Endothelial cell of umbilical vein (primary cell): Measurements from ENCODE around the gene GRM2. TPM values are rescaled to one million over a fixed set of nuclear protein-coding genes. Genes with fewer than 3 reads are reported as not detected.

Source experiments
- BruUV-seq: library from RNA; stranded (reverse); fragments of 400-500 nt; replicated peaks from 2 replicates; lab custom pipeline; 2021; lab: Mats Ljungman, UMichigan
- CTCF ChIA-PET: fragments of 300-600, 350-600 bp; sonication (Branson Sonifier 250); formaldehyde crosslinking; loops from one replicate; lab custom pipeline; 2021; ENCODE audit warnings: antibody characterized with exemption, inconsistent platforms; lab: Charles Lee
- POLR2A ChIA-PET: fragments of 300-600, 350-600 bp; sonication (Branson Sonifier 250); formaldehyde crosslinking; loops from one replicate; lab custom pipeline; 2021; ENCODE audit warnings: antibody characterized with exemption, inconsistent platforms; lab: Charles Lee
- DNase-seq: peaks from one replicate; pipeline ENCODE4 v3.0.0-alpha.2; 2011; ENCODE audit warnings: low read depth, low spot score
- FAIRE-seq: peaks from 2 replicates; lab custom pipeline; 2011; peaks lifted over from hg19 to GRCh38; lab: Jason Lieb, UNC
- H2AFZ ChIP-seq: 2 replicates; pipeline ENCODE4 v1.6.0; 2012; ENCODE audit warnings: low read depth, low read length, control low read depth, inconsistent platforms
- H3K27ac ChIP-seq: 2 replicates; pipeline ENCODE4 v1.5.1; 2011; ENCODE audit warnings: low read depth, mild to moderate bottlenecking, control low read depth, low read length, moderate library complexity; ENCODE audit not compliant: insufficient read depth
- H3K27me3 ChIP-seq, 2 experiments: 2 replicates each; pipeline versions ENCODE4 v1.6.0 to v1.6.1; 2011; ENCODE audit warnings: low read length in 2 of 2, mixed read lengths in 1 of 2; ENCODE audit not compliant: control insufficient read depth in 2 of 2, insufficient read depth in 2 of 2
- H3K36me3 ChIP-seq, 2 experiments: 2 replicates in 1 of 2; 3 replicates in 1 of 2; pipeline ENCODE4 v1.5.1; 2011; ENCODE audit warnings: low read length in 2 of 2, mild to moderate bottlenecking in 1 of 2, moderate library complexity in 1 of 2; ENCODE audit not compliant: control insufficient read depth in 2 of 2, insufficient read depth in 2 of 2; ENCODE audit errors: extremely low read depth in 1 of 2
- H3K4me1 ChIP-seq: 3 replicates; pipeline ENCODE4 v1.5.1; 2011; ENCODE audit warnings: mild to moderate bottlenecking, low read length; ENCODE audit not compliant: control insufficient read depth, insufficient read depth; ENCODE audit errors: extremely low read depth
- H3K4me2 ChIP-seq: 2 replicates; pipeline ENCODE4 v1.6.1; 2011; ENCODE audit warnings: low read length, control low read depth, mixed read lengths; ENCODE audit not compliant: insufficient read depth
- H3K4me3 ChIP-seq, 3 experiments: fragments of 200-600 bp in 1 of 3; sonication (generic), shearing (Covaris generic) in 1 of 3; replicated peaks in 1 of 3; 2 replicates each; pipeline ENCODE4 v1.5.1; 2011 to 2016; ENCODE audit warnings: control low read depth in 3 of 3, low read length in 3 of 3, mild to moderate bottlenecking in 2 of 3, inconsistent platforms in 1 of 3, low read depth in 1 of 3, moderate library complexity in 1 of 3; ENCODE audit not compliant: insufficient read depth in 1 of 3
- H3K79me2 ChIP-seq: 2 replicates; pipeline ENCODE4 v1.6.0; 2012; ENCODE audit warnings: low read length, inconsistent platforms; ENCODE audit not compliant: control insufficient read depth, insufficient read depth
- H3K9ac ChIP-seq: replicated peaks from 2 replicates; pipeline ENCODE3; 2011; ENCODE audit warnings: low read length, control low read depth; ENCODE audit not compliant: insufficient read depth; ENCODE audit errors: extremely low read depth
- H3K9me1 ChIP-seq: replicated peaks from 3 replicates; pipeline ENCODE4 v1.6.0; 2011; ENCODE audit warnings: mild to moderate bottlenecking, low read length; ENCODE audit not compliant: control insufficient read depth, insufficient read depth; ENCODE audit errors: extremely low read depth
- H3K9me3 ChIP-seq: replicated peaks from 2 replicates; pipeline ENCODE4 v1.5.1; 2012; ENCODE audit warnings: low read length, inconsistent platforms; ENCODE audit not compliant: control insufficient read depth, insufficient read depth
- H4K20me1 ChIP-seq: replicated peaks from 2 replicates; pipeline ENCODE3; 2011; ENCODE audit warnings: mild to moderate bottlenecking, low read length; ENCODE audit not compliant: control insufficient read depth, insufficient read depth; ENCODE audit errors: extremely low read depth
- CTCF ChIP-seq, 2 donors: IDR thresholded peaks; 1 replicate in 1 of 2; 2 replicates in 1 of 2; pipeline ENCODE4 v1.5.1; 2011; ENCODE audit warnings: low read length in 2 of 2, mild to moderate bottlenecking in 2 of 2, moderate library complexity in 2 of 2, control low read depth in 1 of 2, inconsistent platforms in 1 of 2, low read depth in 1 of 2; ENCODE audit not compliant: insufficient read depth in 1 of 2; ENCODE audit errors: extremely low read depth in 1 of 2
- EZH2 ChIP-seq: IDR thresholded peaks from 2 replicates; pipeline ENCODE4 v1.6.1; 2012; ENCODE audit warnings: borderline replicate concordance, low read depth, mild to moderate bottlenecking, moderate library complexity, low read length, inconsistent platforms; ENCODE audit not compliant: severe bottlenecking
- FOS ChIP-seq: IDR thresholded peaks from 2 replicates; pipeline ENCODE4 v1.6.1; 2011; ENCODE audit warnings: mild to moderate bottlenecking, low read length, moderate library complexity, borderline replicate concordance; ENCODE audit not compliant: insufficient read depth
- GATA2 ChIP-seq: IDR thresholded peaks from 2 replicates; pipeline ENCODE4 v1.7.0; 2011; ENCODE audit warnings: low read depth, mild to moderate bottlenecking, moderate library complexity, mixed read lengths, low read length; ENCODE audit not compliant: insufficient read length, insufficient read depth
- JUN ChIP-seq: IDR thresholded peaks from 2 replicates; pipeline ENCODE4 v1.6.1; 2011; ENCODE audit warnings: borderline replicate concordance, low read depth; ENCODE audit not compliant: insufficient read length, insufficient read depth
- MAX ChIP-seq: IDR thresholded peaks from 2 replicates; pipeline ENCODE4 v1.6.1; 2011; ENCODE audit not compliant: insufficient read depth, insufficient read length
- MYC ChIP-seq: IDR thresholded peaks from one replicate; pipeline ENCODE4 v1.6.1; 2011; ENCODE audit warnings: mild to moderate bottlenecking, low read depth, low read length
- POLR2A ChIP-seq: IDR thresholded peaks from 2 replicates; pipeline ENCODE4 v1.6.1; 2012; ENCODE audit warnings: low read depth, mild to moderate bottlenecking, control low read depth, low read length
- POLR2AphosphoS5 ChIP-seq: IDR thresholded peaks from 2 replicates; pipeline ENCODE4 v1.6.1; 2012; ENCODE audit warnings: low read depth, mild to moderate bottlenecking, control low read depth, low read length, moderate library complexity; ENCODE audit not compliant: insufficient read depth
- dilution Hi-C: fragments of 300-500 bp; cut with MboI; formaldehyde crosslinking; loops from one replicate; pipeline ENCODE4 v1.15.0; 2019; ENCODE audit warnings: low sequenced_read_pairs; ENCODE audit not compliant: extremely low pct_ligation_motif_present
- intact Hi-C: fragments of 100-400 bp; cut with micrococcal nuclease; formaldehyde crosslinking; loops from one replicate; pipeline ENCODE4 v1.10.0; 2022
- polyA plus RNA-seq, 4 experiments: library from polyadenylated mRNA; depleted of rRNA in 3 of 4; stranded (reverse) in 3 of 4; unstranded in 1 of 4; fragments of >200 nt; gene quantifications; 2 replicates each; pipeline versions ENCODE4 v1.2.1 to v1.2.3, GENCODE V29; 2011 to 2012; ENCODE audit warnings: missing spikeins in 1 of 4
- total RNA-seq: library from RNA; stranded (reverse); gene quantifications from 2 replicates; pipeline ENCODE4 v1.2.3, GENCODE V29; 2021

GRM2 gene
- total and polyA plus RNA-seq, 2 donors (not counting 3 experiments of a cell fraction or from before 2014, with no cell fraction given): 0.10 to 0.51 TPM

- Histone ChIP-seq H3K9me1 (no peaks in the 10 kb centered on the region), H4K20me1 (no peaks in the 10 kb centered on the region), H3K4me2 (no peak overlapping the region), H3K9me3 (no peaks in the 10 kb centered on the region), H3K27ac (no peak overlapping the region), H3K4me1 (peaks cover 15% of the 10 kb centered on the region), H3K27me3 (no peaks in the 10 kb centered on the region), H3K4me3 (no peak overlapping the region), H3K9ac (no peak overlapping the region), H3K36me3 (peaks cover 0 to 2% of the 10 kb centered on the region in 2 experiments), H3K79me2 (no peaks in the 10 kb centered on the region), H2AFZ (no peak overlapping the region)
- no TSS peak for BruUV-seq
- POLR2A ChIA-PET: no interaction called here
- dilution Hi-C loops: no loop called here
- FAIRE-seq: no peak
- TF ChIP-seq POLR2AphosphoS5 (no peak), MAX (no peak), MYC (no peak)
- intact Hi-C loops: no loop called here
- CTCF ChIA-PET: interaction anchor here (2.3 to 5.3 kb wide), 4 partner anchors 9 to 291 kb away, joined by 12 to 213 read pairs (median 76); partner anchors contain the start of genes DCAF1, RAD54L2 and TEX264
- DNase-seq: no peak
Observed at GRCh38 chr3:51680196-51680595, 26.7 kb upstream of the GRM2 start.

GRCh38 chr3:51680663-51681230, 26.1 kb upstream of the GRM2 start:
- Histone ChIP-seq H3K27ac (no peak overlapping the region), H3K4me2 (no peak overlapping the region), H3K4me1 (peaks cover 15% of the 10 kb centered on the region), H3K79me2 (no peaks in the 10 kb centered on the region), H3K9me1 (no peaks in the 10 kb centered on the region), H3K36me3 (peaks cover 0 to 2% of the 10 kb centered on the region in 2 experiments), H2AFZ (no peak overlapping the region), H4K20me1 (no peaks in the 10 kb centered on the region), H3K27me3 (no peaks in the 10 kb centered on the region), H3K4me3 (no peak overlapping the region), H3K9me3 (no peaks in the 10 kb centered on the region), H3K9ac (no peak overlapping the region)
- intact Hi-C loops: no loop called here
- no peak for TF ChIP-seq FOS
- TF ChIP-seq GATA2: no peak
- TF ChIP-seq POLR2AphosphoS5: no peak
- no peak for TF ChIP-seq POLR2A
- no peak for TF ChIP-seq JUN
- TF ChIP-seq MYC: no peak
- no peak for TF ChIP-seq EZH2
- no peak for TF ChIP-seq MAX
- TF ChIP-seq CTCF (IDR thresholded peaks at IDR 0.05; ENCODE audit: extremely low read depth in 1 of 2, insufficient read depth in 1 of 2, low read depth in 1 of 2, low read length in 2 of 2): no peak
- dilution Hi-C loops: no loop called here
- no peak for FAIRE-seq
- BruUV-seq: no TSS peak
- POLR2A ChIA-PET: no interaction called here
- CTCF ChIA-PET: interaction anchor here (0.6 to 5.3 kb wide), 12 partner anchors 9 to 1359 kb away, joined by 3 to 213 read pairs (median 14); partner anchors contain the start of genes DCAF1, RAD54L2 and TEX264
- DNase-seq: no peak
